RCC 7860 (cell line): Measurements from ENCODE around the gene PAX5.

Experiments
- DNase-seq: peaks from one replicate; pipeline ENCODE4 v3.0.0-alpha.2; 2015; ENCODE audit warnings: low spot score
- FAIRE-seq: peaks from 2 replicates; lab custom pipeline; 2012; peaks lifted over from hg19 to GRCh38; lab: Jason Lieb, UNC

Gene PAX5

DNA sequence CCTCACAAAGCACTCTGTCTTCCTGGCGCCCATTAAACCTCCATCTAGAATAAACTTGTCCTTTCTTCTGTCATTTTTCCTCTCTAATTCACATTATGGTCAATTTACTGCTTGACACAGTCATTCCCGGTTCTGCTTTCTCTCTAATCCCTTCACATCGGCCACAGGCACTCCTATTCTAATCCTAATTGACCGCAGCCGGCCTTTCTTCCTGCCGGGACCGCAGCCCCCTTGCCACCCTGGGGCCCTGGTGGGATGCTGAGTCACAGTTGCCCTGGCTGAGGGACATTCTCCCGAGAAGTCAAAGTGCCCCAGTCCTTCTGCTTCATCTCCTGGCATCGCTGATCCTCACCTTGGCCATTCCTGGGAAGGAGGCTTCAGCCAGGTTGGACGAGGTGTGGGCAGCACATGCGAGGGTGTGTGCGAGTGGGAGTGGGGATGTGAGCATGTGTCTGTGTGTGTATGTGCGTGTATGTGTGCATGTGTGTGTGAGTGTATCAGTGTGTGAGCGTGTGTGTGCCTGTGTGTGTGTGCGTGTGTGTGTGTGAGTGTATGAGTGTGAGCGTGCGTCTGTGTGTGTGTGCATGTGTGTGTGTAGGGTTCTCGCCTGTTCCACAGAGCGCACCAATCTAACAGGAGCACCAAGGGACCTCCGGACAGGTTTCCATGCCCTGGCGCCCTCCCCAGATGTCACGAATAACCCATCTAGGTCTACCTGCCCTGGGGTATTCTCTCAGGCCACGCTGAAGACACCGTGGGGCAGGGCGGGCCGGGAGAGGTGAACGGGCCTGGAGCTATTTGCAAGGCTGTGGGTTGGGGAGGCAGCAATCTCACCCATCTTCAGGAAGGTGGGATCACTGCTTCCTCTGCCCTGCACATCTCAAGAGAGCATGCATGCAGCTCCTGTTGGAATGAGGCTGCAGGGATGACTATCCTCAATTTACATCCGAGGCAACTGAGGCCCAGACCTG, 191.2 kb downstream of the PAX5 start:
- no peak for FAIRE-seq
- DNase-seq, result no peak

DNA sequence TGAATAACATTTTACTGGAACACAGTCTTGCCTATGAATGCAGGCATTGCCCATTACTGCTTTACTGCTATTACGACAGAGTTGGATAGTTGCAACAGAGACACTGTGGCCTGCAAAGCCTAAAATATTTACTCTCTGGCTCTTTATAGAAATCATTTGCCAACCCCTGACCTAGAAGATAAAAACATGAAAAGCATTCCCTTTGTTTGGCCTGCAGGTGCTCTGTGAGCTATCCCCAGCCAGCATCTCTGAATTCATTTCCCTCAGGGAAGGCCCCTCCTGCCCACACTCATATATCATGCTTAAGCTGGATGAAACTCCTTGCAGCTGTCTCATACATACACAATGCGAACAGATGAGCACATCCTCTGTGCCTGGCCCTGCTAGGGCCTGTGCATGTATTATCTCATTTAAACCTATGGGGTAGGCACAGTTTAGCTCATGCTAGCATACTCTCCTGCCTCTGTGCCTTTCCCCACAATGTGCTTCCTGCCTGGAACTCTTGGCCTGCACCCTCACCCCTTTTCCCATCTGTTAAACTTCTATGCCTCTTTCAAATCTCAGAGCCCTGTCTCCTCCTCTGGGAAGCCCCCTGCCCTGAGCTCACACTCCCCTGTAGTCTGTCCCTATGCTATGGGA, 193.1 kb downstream of the PAX5 start:
- FAIRE-seq (no peak), DNase-seq (no peak)

DNA sequence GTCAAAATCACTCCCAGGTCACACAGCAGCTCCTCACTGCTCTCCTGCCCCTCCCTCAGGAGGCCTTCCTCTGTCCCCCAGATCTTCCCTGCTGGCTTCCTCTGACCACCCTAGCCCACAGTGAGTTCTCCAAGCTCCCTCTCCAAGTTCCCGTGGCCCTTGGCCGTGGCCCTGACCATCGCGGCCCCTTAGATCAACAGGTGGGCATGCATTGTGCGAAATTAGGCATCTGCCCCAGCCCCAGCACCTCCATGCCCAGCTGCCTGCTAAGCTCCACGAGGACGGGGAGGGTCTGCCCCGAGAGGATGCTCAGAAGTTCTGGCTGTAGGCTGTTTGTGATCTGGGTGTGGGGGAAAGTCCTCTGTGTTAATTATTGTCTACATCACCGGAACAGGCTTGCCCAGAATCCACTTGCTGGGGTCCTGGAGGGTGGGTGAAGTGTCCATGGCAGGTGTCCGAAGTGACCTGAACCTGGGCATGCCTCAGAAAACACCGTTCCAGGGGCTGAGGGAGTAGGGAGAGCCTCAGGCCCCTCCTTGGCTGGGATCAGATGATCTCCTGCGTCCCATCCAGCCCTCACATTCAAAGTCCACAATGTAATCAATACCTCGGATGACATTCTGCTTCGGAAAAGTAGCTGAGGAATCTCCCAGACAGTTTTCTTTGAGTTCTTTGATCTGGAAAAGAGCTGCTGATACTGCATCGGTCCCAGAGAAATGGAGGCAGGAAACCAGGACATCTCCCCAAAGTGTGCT, 194.8 kb downstream of the PAX5 start:
- DNase-seq (no peak), FAIRE-seq (no peak)

DNA sequence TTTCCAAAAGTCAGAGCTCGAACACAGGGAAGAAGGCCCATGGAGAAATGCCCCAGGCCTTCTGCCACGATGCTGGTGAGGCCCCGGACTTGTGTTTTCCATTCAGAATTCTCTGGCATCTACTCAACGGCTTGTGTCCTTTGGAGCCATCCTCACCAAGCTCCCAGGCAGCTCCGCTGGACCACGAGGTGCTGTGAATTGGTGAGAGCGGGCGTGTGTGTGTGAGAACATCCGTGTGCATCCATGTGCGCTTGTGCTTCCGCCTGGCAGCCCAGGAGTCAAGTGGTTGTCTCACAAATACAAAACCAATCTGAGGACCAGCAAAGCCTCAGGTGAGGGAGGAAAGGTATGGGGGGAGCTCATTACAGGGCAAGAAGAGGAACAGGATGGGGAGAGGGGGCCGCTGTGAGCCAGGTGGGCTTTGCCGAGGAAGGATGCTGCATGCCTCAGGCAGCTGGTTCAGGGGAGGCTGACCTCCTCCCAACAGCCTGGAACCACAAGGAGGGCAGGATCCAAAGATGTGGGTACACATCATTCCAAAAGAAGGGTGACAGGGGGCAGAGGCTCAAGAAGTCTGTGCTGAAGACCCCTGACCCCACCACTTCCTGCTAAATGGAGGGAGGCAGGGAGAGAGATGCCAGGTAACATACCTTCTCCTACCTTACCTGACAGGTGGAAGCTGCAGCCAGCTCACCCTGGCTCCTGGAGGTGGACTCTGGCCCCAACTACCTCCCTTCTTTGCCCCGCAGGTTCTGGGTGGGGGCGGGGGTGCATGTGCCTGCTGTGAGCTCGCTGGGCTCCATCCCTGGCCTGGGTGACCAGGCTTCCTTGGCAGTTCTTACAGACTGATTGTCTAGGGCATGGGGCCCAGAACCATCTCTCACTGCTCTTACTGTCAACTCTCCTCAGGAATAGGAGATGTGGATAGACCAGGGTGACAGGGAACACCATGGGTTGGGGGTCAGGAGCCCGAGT, 196.3 kb downstream of the PAX5 start:
- DNase-seq (no peak), FAIRE-seq (no peak)

DNA sequence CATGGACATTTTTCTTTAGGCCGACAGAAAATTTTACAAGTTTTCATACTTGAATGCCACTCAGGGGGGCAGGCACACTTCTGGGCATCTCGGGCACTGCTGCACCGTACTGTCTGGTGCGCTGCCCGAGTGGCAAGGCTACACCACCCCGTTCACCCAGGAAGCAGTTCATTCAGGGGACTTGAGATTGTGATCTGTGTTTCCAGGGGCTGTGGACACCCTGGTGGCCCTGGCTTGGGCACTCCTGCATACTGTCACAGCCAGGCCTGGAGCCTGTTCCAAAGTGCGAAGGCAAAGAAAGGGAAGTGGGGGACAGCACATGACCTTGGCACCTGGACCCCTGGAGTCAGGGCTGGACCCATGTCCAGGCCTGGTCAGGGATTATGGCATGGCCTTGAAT, 197.6 kb downstream of the PAX5 start:
- FAIRE-seq (no peak), DNase-seq (no peak)

DNA sequence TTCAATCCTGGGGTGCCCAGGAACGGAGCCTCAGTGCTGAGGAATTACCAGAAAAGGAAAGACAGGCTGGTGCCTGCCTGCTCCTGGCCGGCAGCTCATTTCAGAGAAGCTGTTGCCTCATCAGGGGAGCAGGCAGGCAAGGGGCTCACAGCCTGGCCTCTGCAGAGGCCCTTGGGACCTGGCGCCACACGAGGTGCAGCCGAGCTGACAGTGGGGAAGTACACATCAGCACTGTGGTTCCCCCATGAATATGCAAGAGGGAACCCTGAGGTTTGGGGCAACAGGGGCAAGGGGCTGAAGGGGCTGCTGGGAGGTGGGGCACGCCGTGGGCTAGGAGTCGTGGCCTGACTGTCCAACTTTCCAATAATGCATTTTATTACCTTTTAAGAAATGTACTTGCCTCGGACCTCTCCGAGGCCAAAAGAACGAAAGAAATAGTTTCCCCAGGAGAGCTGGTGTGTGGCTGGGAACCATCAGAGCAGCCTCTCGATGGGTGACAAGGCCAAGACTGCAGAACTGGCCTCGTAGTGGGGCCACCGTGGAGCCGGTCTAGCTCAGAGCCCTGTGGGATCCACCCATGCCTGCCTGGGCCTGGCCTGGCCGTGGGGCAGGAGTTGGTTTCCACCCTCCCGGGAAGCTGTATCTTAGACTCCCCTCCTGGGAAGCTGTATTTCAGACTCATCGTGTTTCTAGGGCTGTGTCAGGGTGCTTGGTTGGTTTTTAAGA, 198.6 kb downstream of the PAX5 start:
- DNase-seq (no peak), FAIRE-seq (no peak)

DNA sequence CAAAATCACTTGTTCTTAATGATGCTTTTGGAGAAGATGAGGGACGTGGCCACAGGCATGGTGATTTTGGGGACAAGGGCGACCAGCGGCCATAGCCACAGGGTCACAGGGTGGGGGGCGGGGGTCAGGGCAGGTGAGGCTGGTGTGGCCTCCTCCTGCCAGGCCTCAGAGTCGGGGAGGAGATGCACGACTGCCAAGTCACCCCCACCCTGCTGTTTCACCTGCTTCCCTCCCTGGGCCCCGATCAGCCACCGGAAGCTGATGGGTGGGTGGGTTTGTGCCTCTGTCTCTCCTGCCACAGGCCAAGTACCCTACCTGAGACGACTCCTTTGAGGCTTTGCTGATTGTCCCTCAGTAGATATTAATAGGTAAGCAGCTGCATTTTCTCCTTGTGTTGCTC, 199.3 kb downstream of the PAX5 start:
- no peak for FAIRE-seq
- DNase-seq, result no peak

DNA sequence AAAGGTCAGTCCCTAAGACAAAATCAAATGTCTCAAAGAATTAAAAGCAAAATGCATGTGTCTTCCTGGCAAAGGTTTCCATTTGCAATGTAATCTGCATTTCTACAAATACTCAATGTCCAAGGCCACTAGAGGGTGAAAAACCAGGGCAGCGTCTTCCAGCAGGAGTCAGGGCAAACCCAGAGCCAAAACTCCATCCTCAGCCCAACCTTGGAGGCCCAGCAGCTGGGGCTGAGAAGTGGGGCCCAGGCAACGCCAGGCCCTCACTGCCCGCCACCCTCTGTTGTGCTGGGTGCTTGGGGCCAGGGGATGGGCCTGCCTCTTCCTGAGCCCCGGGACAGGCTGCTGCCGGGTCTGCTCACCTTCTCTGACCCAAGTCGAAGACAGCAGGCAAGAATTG, 200.1 kb downstream of the PAX5 start:
- DNase-seq, result no peak

DNA sequence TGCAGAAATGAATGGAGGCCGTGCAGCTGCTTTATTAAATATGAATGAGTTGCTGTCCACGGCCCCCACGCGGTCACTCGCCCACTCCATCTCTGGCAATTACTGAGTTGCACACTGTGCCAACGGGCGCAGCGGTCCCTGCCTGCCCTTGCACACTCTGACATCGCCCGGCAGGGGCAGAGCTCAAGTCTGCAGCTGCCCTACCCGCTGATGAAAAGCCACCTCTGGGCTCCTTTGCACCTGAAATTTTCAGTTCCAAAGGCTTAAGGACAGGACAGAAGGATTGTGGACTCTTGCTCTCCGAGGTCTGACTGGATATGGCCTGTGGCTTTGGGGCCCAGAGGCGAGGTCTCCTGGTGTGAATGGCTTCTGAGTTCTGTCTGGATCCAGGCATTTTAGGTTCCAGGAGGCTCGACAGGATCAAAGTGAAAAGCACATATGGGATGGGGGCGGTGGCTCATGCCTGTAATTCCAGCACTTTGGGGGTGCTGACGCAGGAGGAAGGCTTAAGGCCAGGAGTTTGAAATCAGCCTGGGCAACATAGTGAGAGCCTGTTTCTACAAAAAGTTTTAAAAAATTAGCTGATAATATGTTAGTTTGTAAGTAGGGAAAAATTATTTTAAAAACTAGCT, 201.8 kb downstream of the PAX5 start:
- DNase-seq (no peak), FAIRE-seq (no peak)

More for the DNA sequence above, 200.1 kb downstream of the PAX5 start:
- no peak for FAIRE-seq

DNA sequence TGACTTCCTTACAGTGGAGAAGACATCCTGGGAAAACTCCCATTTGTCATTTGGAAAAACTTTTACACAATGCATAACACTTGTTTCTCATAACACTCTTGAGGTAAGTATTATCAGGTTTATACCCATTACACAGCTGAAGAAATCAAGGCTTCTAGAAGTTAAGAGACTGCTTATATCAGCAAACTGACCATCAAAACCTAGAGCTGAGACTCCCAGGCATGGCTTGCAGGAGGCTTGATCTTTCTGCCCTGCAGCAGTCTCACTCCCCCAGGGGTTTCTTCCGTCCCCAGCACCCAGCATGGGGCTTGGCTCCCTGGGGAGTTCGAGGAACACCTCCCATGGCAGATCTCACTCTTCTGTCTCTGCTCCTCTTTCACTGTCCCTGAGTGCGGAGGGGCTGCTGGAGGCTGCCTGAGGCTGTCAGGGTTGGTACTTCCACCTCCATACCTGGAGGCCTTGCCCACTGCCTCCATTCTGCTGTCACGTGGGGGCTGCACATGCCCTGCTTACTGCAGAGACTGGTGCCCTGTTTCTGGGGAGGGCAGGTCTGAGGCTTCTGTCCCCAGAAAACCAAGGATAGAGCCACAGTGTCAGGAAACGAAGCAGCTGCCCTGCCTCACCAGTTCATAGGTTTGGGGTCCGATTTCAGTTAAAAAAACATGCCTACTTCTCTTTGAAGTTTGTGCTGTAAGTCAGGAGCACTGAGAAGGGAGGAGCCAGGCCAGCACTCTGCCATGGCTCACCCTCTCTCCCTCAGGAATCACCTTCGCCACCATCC, 202.5 kb downstream of the PAX5 start:
- DNase-seq (no peak), FAIRE-seq (no peak)

DNA sequence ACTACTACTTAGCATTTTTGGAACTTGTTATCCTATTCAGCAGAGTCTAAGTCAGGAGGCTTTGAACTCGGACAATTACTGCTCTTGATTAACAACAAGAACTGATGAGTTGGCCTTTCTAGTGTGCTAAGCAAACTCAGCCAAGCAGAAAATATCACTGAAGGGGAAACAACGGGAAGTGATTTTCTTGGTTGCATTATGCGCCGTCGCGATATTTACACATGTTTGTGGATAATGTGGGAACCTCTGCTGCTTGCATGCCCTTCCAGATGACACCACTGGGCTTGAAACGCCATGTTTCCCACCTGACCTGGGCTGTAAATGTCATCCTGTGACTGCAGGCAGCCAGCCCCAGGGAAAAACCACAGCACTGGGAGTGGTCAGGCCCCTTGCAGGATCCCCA, 205.5 kb downstream of the PAX5 start:
- no peak for FAIRE-seq

DNA sequence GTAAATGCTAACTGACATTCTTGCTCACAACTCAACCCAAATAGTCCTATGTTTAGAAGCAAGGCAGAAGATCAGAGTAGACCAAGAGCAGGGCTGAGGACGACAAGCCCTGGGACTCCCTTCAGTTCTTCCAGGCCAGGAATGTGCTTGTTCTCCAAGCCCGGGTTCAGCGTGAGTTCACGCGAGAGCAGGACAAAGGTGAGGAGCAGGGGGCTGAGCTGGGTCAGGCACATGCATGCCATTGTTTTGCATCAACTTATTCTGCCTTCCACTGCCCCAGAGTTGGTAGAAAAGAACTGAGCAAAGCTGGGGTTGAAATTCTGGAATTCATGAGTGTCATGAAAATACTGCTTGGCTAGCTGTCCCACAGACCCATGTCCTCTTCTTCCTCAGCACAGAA, 206.5 kb downstream of the PAX5 start:
- DNase-seq, result no peak
- no peak for FAIRE-seq

More for the DNA sequence above, 205.5 kb downstream of the PAX5 start:
- DNase-seq, result no peak

DNA sequence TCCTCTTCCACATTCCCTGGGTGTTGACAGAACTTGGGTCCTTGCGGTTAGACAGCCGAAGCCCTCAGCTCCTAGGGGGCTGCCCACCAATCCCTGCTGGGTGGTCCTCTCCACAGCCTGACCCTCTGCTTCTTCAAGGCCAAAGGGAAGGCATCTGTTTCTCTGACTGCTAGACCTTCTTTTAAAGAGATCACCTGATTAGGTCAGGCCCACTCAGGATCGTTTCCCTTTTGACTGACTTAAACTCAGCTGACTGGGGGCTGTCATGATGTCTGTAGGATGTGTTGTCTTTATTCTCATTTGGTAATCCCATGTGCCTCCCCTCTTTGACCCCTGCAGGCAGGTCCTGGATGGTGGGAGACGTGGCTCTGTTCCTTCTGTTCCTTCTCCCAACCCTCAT, 207.5 kb downstream of the PAX5 start:
- DNase-seq, result no peak
- FAIRE-seq, result no peak

DNA sequence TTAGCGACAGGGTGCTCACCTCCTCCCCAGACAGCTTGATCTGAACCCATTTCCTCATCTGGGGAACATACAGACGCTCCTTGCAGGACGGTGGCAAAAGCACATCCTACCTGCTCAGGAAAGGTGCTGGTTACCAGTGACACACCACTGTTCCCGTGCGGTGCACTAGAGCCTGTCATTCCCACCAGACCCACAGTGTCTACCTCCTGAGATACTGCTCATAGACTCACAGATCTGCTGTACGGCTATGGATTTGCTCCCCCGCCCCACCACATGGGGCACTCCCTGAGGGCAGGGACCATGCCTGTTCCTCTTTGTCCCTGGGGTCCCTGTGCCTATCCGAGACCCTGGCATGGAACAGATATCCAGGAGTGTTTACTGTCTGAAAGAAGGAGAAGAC, 208.9 kb downstream of the PAX5 start:
- FAIRE-seq, result no peak

DNA sequence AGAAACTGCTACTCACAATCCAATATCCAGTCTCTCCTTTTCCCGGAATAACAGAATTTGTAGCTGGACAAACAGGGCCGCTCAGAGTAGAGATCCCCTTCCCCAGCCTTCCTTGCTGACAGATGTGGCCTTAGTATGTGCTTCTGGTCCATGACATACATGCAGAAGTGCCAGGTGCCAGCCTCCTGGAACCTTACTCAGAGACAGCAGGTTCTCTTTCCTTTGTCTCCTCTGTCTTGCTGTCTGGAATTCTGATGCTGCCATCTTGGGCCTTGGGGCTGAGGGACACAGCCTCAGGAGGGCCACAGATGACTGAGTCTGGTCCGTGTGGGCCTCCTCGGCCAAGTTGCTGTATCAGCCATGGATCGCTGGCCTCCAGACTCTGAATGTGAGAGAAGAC, 210.1 kb downstream of the PAX5 start:
- FAIRE-seq, result no peak
- DNase-seq, result no peak

More for the DNA sequence above, 208.9 kb downstream of the PAX5 start:
- DNase-seq, result no peak

DNA sequence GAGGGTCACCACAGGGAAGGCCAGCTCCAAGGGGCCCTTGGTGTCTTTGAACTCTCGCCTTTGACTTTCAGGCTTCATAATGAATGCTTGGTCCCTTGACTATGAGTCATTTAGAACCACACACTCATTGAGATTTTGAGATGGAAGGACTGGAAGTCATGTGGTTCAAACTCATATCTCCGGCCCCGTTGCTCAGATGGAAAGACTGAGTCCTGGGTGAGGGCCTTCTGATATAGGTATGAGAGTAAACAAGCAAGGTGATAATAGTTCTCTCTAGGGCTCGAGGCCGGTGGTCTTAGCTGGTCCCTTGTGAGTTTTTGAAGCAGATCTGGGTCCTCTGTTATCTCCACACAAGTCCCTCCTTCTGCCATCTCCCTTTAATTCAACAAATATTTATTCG, 210.6 kb downstream of the PAX5 start:
- FAIRE-seq (no peak), DNase-seq (no peak)

DNA sequence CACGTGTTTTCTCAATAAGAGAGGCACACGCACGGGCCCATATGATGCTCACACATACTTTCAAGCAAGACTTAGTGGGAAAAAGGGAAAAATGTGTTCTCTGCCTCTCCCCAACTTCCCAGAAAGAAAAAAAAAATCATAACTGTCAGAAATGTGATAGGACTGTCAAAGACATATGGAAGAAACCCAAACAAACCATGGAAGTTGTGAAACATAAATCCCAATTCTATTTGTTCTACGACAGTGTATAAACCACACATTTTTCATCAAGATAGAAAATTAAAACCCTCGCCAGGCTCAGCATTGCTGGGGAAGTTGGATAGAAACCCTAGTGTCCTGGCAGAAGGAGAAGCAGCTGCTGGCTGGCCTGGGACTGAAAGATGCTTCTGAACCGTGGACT, 211.9 kb downstream of the PAX5 start:
- FAIRE-seq (no peak), DNase-seq (no peak)

DNA sequence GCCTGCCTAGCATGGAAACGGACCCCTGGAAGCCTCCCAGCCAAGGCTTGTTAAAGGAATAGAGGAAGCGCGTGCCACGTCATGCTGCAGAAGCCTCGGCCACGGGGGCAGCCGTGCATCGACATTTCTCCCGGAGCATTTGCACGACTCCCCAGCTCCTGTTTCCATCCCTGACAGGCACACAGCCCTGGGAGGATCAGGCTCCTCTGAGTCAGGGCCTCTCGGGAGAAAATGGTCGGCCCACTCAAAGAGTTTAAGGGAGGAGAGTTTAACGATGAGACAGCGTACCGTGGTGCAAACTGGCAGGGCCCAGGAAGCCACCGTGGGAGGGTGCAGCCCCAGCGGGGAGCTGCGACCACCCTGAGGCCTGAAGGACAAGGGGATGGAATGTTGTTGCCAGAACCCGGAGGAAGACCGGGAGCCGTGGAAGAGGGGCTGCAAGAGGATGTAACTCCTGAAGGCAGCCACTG, 213.6 kb downstream of the PAX5 start:
- FAIRE-seq (no peak), DNase-seq (no peak)
